CD14-positive monocyte (primary cell): ENCODE results near the gene INSL6. TPM values are rescaled to one million over a fixed set of nuclear protein-coding genes. Genes with fewer than 3 reads are reported as not detected.

ENCODE experiments used
- DNase-seq, 3 donors: peaks; one replicate each; pipeline ENCODE4 v3.0.0-alpha.2; 2011 to 2022
- H2AFZ ChIP-seq: 2 replicates; pipeline ENCODE4 v1.6.0; 2012; ENCODE audit warnings: mild to moderate bottlenecking, low read depth, low read length, inconsistent platforms; ENCODE audit not compliant: insufficient read depth, poor library complexity, severe bottlenecking
- H3K27ac ChIP-seq, 2 donors: 1 replicate in 1 of 2; 2 replicates in 1 of 2; pipeline ENCODE4 v1.5.1; 2012 to 2013; ENCODE audit warnings: low read length in 2 of 2, control low read depth in 1 of 2, inconsistent platforms in 1 of 2, low read depth in 1 of 2, mild to moderate bottlenecking in 1 of 2
- H3K27me3 ChIP-seq, 2 donors: one replicate each; pipeline versions ENCODE4 v1.6.0 to v1.6.1; 2011 to 2013; ENCODE audit warnings: low read length in 2 of 2; ENCODE audit not compliant: control insufficient read depth in 2 of 2, insufficient read depth in 2 of 2
- H3K36me3 ChIP-seq, 2 donors: replicated peaks in 1 of 2; 1 replicate in 1 of 2; 2 replicates in 1 of 2; pipeline versions ENCODE4 v1.5.1 to v1.6.1; 2012 to 2013; ENCODE audit warnings: low read length in 2 of 2, control low read depth in 1 of 2, inconsistent platforms in 1 of 2, mild to moderate bottlenecking in 1 of 2; ENCODE audit not compliant: insufficient read depth in 2 of 2, control insufficient read depth in 1 of 2
- H3K4me1 ChIP-seq, 2 donors: 1 replicate in 1 of 2; 2 replicates in 1 of 2; pipeline versions ENCODE4 v1.5.1 to v1.6.1; 2012 to 2013; ENCODE audit warnings: low read length in 2 of 2, control low read depth in 1 of 2, inconsistent platforms in 1 of 2, mild to moderate bottlenecking in 1 of 2, moderate library complexity in 1 of 2; ENCODE audit not compliant: insufficient read depth in 2 of 2, control insufficient read depth in 1 of 2
- H3K4me2 ChIP-seq: replicated peaks from 2 replicates; pipeline ENCODE3; 2012; ENCODE audit warnings: low read length, moderate library complexity, mild to moderate bottlenecking; ENCODE audit not compliant: poor library complexity, severe bottlenecking; ENCODE audit errors: extremely low read depth
- H3K4me3 ChIP-seq, 3 experiments: fragments of 200-600 bp in 1 of 3; sonication (generic) in 1 of 3; replicated peaks in 1 of 3; 1 replicate in 2 of 3; 2 replicates in 1 of 3; pipeline ENCODE4 v1.5.1; 2011 to 2013; ENCODE audit warnings: low read length in 3 of 3, mild to moderate bottlenecking in 3 of 3, control low read depth in 2 of 3, low read depth in 2 of 3, inconsistent platforms in 1 of 3, moderate library complexity in 1 of 3
- H3K79me2 ChIP-seq: 2 replicates; pipeline ENCODE4 v1.6.0; 2012; ENCODE audit warnings: mild to moderate bottlenecking, control low read depth, inconsistent platforms, low read length, moderate library complexity; ENCODE audit not compliant: insufficient read depth
- H3K9ac ChIP-seq: 2 replicates; pipeline ENCODE4 v1.6.0; 2017; ENCODE audit warnings: low read length, mild to moderate bottlenecking; ENCODE audit not compliant: insufficient read depth, poor library complexity, severe bottlenecking
- H3K9me3 ChIP-seq, 2 donors: replicated peaks in 1 of 2; 1 replicate in 1 of 2; 2 replicates in 1 of 2; pipeline versions ENCODE4 v1.5.1 to v1.6.1; 2012 to 2013; ENCODE audit warnings: low read length in 2 of 2, control low read depth in 1 of 2; ENCODE audit not compliant: control insufficient read depth in 1 of 2, insufficient read depth in 1 of 2
- H4K20me1 ChIP-seq: 2 replicates; pipeline ENCODE4 v1.6.0; 2012; ENCODE audit warnings: mild to moderate bottlenecking, low read length, control low read depth, moderate library complexity; ENCODE audit not compliant: insufficient read depth
- H3K27ac Mint-ChIP-seq, 7 donors: one replicate each; pipeline ENCODE4 v1.8.0; 2020; ENCODE audit warnings: mild to moderate bottlenecking in 7 of 7, mixed read lengths in 7 of 7, moderate library complexity in 6 of 7, inconsistent platforms in 2 of 7
- H3K27me3 Mint-ChIP-seq, 3 donors: one replicate each; pipeline ENCODE4 v1.8.0; 2021 to 2022; ENCODE audit warnings: low read depth in 3 of 3, mild to moderate bottlenecking in 3 of 3, mixed read lengths in 3 of 3, moderate library complexity in 3 of 3, inconsistent platforms in 1 of 3
- H3K36me3 Mint-ChIP-seq, 2 donors: one replicate each; pipeline ENCODE4 v1.8.0; 2020; ENCODE audit warnings: mixed read lengths in 2 of 2, inconsistent platforms in 1 of 2, mild to moderate bottlenecking in 1 of 2
- H3K4me1 Mint-ChIP-seq: one replicate; pipeline ENCODE4 v1.8.0; 2020; ENCODE audit warnings: mild to moderate bottlenecking, mixed read lengths
- H3K4me3 Mint-ChIP-seq, 2 donors: one replicate each; pipeline ENCODE4 v1.8.0; 2020; ENCODE audit warnings: mild to moderate bottlenecking in 2 of 2, mixed read lengths in 2 of 2, moderate library complexity in 1 of 2
- H3K9me3 Mint-ChIP-seq, 7 donors: one replicate each; pipeline ENCODE4 v1.8.0; 2020 to 2022; ENCODE audit warnings: mixed read lengths in 7 of 7, mild to moderate bottlenecking in 6 of 7, moderate library complexity in 6 of 7, inconsistent platforms in 2 of 7
- WGBS: methylation state at CpG from one replicate; pipeline ENCODE4 v1.1.5; 2013; ENCODE audit warnings: missing lambda C conversion rate; ENCODE audit not compliant: insufficient coverage; 5-methylcytosine and 5-hydroxymethylcytosine counted together
- intact Hi-C, 2 donors: fragments of 100-400 bp; cut with micrococcal nuclease; formaldehyde crosslinking; loops; one replicate each; pipeline versions ENCODE4 v1.15.0 to v1.15.1; 2023
- polyA plus RNA-seq, 3 donors: library from polyadenylated mRNA; depleted of rRNA in 1 of 3; unstranded in 2 of 3; stranded (reverse) in 1 of 3; fragments of 300-500 nt in 2 of 3; fragments of >200 nt in 1 of 3; fragmentation: Illumina TruSeq in 2 of 3; gene quantifications; 1 replicate in 2 of 3; 2 replicates in 1 of 3; pipeline ENCODE4 v1.2.3, GENCODE V29; 2012 to 2021
- TF ChIP-seq, protein P1 (sequence below): fragments of 200-600 bp; IDR thresholded peaks from one replicate; pipeline ENCODE4 v1.8.0; 2022; ENCODE audit warnings: antibody characterized with exemption, mild to moderate bottlenecking

The INSL6 gene
- polyA plus RNA-seq, 3 donors, result not detected

DNA sequence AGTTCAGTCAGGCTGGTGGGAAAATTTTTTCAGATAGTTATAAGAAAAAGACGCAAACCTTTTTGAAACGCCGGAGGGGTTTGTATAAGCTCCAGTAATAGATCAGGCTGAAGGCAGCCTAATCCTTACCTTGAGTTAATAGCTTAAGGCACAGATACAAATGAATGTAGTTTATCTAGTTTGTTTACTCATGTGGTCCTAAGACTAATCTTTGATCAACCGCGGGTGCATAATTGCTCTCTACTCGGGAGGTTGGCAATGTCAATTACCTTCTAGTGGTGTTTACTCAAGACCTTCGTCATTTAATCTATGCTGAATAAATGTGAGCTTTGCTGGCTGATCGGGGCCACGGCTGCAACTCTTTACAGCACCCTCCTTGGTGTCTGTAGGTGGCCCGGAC, 45.1 kb upstream of the INSL6 start:
- Histone ChIP-seq H3K9ac (no peak overlapping the region), H3K4me1 (no peaks in the 10 kb centered on the region), H3K27me3 (no peaks in the 10 kb centered on the region), H3K79me2 (no peaks in the 10 kb centered on the region), H3K27ac (no peak overlapping the region), H3K4me3 (no peak overlapping the region), H3K36me3 (no peaks in the 10 kb centered on the region), H4K20me1 (no peaks in the 10 kb centered on the region), H2AFZ (no peak overlapping the region), H3K4me2 (no peak overlapping the region), H3K9me3 (no peaks in the 10 kb centered on the region)
- WGBS, result 95% methylated on average over 7 of the region's 10 CpGs
- no peaks in the 10 kb centered on the region for H3K4me1 Mint-ChIP-seq
- intact Hi-C loops, result no loop called here
- TF ChIP-seq, protein P1, sequence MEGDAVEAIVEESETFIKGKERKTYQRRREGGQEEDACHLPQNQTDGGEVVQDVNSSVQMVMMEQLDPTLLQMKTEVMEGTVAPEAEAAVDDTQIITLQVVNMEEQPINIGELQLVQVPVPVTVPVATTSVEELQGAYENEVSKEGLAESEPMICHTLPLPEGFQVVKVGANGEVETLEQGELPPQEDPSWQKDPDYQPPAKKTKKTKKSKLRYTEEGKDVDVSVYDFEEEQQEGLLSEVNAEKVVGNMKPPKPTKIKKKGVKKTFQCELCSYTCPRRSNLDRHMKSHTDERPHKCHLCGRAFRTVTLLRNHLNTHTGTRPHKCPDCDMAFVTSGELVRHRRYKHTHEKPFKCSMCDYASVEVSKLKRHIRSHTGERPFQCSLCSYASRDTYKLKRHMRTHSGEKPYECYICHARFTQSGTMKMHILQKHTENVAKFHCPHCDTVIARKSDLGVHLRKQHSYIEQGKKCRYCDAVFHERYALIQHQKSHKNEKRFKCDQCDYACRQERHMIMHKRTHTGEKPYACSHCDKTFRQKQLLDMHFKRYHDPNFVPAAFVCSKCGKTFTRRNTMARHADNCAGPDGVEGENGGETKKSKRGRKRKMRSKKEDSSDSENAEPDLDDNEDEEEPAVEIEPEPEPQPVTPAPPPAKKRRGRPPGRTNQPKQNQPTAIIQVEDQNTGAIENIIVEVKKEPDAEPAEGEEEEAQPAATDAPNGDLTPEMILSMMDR, result no peak
- H3K27ac Mint-ChIP-seq, result no peak overlapping the region
- H3K4me3 Mint-ChIP-seq, result no peak overlapping the region
- peaks cover 2 to 4% (median 3%) of the 10 kb centered on the region in 3 donors for H3K27me3 Mint-ChIP-seq
- no peak for DNase-seq
- no peaks in the 10 kb centered on the region for H3K36me3 Mint-ChIP-seq
- H3K9me3 Mint-ChIP-seq, result peaks cover 0 to 5% (median 0%) of the 10 kb centered on the region in 7 donors

DNA sequence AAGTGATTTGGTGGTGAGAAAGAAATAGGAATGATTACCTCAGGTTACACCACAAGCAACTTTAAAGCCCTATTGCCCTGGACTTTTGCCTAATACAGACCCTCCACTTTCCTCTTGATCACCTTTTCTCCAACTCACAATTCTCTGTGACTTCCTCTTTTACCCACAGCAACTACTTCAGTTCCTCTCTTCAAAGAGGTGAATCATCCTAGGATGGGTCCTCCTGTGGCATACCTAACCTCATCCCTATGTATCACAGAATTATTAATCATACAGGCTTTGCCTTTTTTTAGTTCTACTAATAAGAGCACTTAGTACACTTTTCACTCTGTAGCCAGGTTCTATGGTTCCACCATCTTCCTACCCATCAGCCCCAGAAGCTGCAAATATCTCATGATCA, 19.6 kb upstream of the INSL6 start:
- Histone ChIP-seq H3K4me3 (no peak overlapping the region), H3K27me3 (no peaks in the 10 kb centered on the region), H3K4me2 (no peak overlapping the region), H3K27ac (no peak overlapping the region), H4K20me1 (no peaks in the 10 kb centered on the region), H3K9ac (no peak overlapping the region), H3K36me3 (no peaks in the 10 kb centered on the region), H3K9me3 (peaks cover 0 to 3% of the 10 kb centered on the region in 2 donors), H3K4me1 (no peaks in the 10 kb centered on the region), H3K79me2 (no peaks in the 10 kb centered on the region), H2AFZ (no peak overlapping the region)
- TF ChIP-seq, protein P1, result no peak
- Mint-ChIP-seq H3K27ac (no peak overlapping the region), H3K4me1 (no peaks in the 10 kb centered on the region), H3K9me3 (peaks cover 0 to 8% (median 5%) of the 10 kb centered on the region in 7 donors), H3K36me3 (no peaks in the 10 kb centered on the region), H3K4me3 (no peak overlapping the region), H3K27me3 (peaks cover 0 to 4% (median 0%) of the 10 kb centered on the region in 3 donors)
- DNase-seq, result no peak
- intact Hi-C loops, result no loop called here
